Colon (tissue), 2 donors: ENCODE data around the gene NUP85.
"Not testable (repeated sequence)": the region's sequence is repeated elsewhere in the genome, so short reads cannot be mapped to it uniquely, and the experiment has no call there.

Experiments
- FAIRE-seq: peaks from 2 replicates; lab custom pipeline; 2012; peaks lifted over from hg19 to GRCh38; lab: Jason Lieb, UNC
- donor health status: control.
- donor health status: control.

NUP85 gene

DNA sequence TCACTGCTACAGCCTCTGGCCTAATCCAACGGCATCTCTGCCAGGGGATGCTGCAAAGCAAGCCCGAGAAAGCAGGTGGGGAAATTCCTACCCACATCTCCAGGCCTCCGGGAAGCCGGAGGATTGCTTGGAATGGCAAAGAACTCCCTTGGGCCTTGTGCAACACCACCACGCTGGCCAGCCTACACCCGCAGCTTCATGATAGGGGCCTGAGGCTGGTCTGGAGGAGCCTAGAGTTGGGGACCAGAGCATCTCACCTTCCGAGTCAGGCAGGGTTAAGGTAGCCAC, 35.6 kb downstream of the NUP85 start:
- FAIRE-seq: no peak

- FAIRE-seq: no peak
Measured at GRCh38 chr17:75241502-75241901, 36.0 kb downstream of the NUP85 start.

GRCh38 chr17:75241996-75242460, 36.5 kb downstream of the NUP85 start:
- FAIRE-seq: no peak

DNA sequence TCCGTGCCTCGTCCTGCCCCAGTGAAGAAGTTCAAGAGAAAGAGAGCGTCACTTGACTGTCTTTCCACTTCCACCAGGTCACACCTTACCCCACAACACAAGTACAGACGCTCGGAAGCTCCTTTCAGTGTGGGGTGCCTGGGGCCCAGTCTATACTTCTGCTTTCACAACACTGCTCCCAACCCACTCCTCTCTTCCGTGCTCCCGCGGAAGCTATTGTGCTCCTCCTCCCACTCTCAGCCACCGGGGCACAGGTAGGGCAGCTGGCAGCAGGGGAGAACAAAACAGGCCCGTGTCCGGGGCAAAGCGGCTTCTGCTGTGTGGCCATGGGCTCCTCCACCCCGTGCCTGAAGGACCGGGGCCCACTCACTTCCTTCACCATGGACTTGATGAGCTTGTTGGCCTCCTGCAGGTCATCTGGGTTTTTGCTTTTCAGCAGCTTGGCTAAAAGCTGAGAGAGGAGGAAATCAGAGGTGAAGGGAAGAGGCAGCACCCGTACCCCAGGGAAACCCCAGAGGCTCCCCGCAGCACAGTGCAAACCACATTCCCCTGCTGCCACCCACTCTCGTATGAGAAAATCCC, 37.1 kb downstream of the NUP85 start:
- FAIRE-seq: no peak

- FAIRE-seq: no peak
Measured at GRCh38 chr17:75244133-75244866, 38.8 kb downstream of the NUP85 start.

GRCh38 chr17:75245011-75245410, 39.5 kb downstream of the NUP85 start:
- no peak for FAIRE-seq

- FAIRE-seq: no peak
Measured at GRCh38 chr17:75246404-75246803, 40.9 kb downstream of the NUP85 start.

DNA sequence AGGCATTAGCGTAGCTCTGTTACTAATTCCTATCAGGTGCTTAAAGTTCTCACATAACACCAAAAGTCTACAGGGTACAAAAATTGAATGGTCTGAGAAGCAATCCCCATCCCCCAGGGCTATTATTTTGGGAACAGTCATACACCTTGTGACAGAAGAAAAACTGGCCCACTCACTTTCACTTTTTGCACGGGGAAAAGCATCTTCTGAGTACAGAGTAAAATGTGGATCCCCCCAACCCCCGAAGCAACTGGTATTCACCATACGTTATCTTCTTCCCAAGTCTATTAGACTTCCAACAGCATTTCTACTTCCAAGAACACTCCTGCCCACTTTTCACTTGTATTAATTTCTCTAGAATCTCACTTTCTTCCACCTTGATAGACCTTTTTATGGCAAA, 44.1 kb downstream of the NUP85 start:
- no peak for FAIRE-seq

DNA sequence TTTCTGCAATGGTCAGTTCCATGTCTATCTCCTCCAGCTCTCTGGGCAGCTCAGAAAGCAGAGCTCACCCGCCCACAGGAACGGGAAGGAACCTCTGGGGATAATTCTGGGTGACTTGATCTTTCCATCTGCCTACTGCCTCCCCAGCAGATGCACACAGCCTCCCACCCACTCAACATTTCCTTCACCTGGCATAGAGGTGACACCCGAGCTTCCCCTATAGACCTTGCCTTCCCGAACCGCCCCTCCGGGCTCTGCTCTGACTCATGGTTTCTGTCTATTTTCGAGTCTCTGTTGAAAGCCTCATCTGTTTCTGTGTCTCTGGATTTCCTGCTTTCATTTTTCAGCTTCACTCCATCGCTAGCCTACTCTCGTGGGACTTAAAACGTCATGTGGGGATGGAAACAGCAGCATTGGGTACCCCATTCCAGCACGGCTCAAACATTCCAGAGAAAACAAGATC, 44.6 kb downstream of the NUP85 start:
- FAIRE-seq: no peak

DNA sequence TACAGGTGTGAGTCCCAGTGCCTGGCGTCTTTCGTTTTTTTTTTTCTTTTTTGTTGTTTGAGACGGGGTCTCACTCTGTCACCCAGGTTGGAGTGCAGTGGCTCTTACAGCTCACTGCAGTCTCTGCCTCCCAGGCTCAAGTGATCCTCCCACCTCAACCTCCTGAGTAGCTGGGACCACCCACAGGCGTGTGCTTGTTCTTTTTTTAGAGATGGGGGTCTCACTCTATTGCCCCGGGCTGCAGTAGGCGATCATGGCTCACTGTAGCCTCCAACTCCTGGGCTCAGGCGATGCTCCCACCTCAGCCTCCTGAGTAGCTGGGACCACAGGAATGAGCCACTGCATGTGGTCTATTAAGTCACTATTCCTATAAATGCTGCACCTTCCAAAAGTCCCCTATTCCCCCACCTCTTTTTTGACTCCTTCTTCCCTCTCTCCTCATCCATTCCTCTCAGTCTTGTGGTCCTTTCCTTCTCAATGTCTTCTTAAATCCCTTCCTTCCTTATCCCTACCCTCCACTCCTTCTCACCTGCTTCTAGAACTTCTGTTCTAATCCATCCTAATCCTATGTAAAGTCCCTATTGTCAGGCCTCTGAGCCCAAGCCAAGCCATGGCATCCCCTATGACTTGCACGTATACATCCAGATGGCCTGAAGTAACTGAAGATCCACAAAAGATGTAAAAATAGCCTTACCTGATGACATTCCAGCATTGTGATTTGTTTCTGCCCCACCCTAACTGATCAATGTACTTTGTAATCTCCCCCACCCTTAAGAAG, 46.7 kb downstream of the NUP85 start:
- FAIRE-seq: no peak

- not testable (repeated sequence) for FAIRE-seq
Measured at GRCh38 chr17:75255954-75256698, 50.6 kb downstream of the NUP85 start.

- not testable (repeated sequence) for FAIRE-seq
Measured at GRCh38 chr17:75257228-75257627, 51.7 kb downstream of the NUP85 start.

GRCh38 chr17:75260641-75261335, 55.3 kb downstream of the NUP85 start:
- FAIRE-seq: no peak

DNA sequence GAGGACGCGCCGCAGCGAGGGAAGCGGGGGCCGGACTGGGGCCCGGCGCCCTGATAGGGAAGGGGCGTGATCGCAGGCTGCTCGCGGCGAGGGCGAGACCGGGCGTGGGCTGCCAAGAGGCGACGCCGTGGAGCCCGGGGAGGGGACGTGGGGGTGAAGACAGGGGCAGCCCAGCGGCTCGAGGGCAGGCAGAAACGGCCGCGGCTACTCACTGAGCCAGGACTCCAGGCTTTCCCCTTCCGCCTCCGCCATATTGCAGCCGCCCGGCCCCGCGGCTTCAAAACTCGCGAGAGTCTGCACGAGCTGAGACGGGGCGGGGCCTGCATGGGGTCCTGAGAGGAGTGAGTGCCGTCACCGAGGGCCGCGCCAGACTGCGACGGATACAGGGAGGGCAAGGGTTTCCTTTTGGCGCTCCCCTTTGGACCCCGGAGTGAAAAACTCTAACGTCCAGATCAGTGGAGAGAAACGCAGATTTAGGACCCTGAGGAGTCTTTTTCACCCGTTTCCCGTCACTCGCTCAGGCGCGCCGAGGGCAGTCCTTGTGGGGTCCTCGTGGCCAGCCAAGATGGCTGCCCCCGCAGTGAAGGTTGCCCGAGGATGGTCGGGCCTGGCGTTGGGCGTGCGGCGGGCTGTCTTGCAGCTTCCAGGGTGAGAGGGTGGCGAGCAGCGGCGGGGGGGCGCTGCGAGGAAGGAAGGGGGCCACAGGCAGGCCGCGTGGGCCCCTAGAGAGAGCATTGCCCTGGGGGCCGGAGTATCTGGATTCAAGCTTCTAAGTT, 56.0 kb downstream of the NUP85 start, which contains the start of the genes GGA3 and MRPS7:
Gene GGA3 (minus strand): TSS at position 271 of the 776 bp plus-strand sequence. CDS start 19 bp downstream, at position 252.
Gene MRPS7 (plus strand): TSS at position 544 of the 776 bp plus-strand sequence. CDS start 22 bp downstream, at position 566.
- FAIRE-seq: no peak

DNA sequence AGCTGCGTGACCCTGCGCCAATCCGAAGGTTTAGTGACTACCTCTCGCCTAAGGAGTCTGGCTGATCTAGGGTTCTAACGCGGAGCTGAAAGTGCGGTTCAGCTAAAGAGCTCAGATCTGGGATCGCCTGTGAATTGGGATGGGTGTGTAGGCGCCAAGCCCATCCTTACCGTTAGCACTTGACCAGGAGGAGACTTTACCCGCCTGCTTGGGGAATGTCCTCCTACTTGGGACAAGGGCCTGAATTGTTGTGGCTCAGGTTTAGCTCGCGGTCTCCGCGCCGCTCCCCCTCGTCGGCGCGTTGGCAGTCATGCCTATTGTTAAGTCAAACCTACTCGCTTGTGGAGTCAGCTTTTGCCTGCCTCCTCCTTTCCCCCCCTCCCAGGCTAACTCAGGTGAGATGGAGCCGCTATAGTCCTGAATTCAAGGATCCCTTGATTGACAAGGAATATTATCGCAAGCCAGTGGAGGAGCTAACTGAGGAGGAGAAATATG, 56.7 kb downstream of the NUP85 start:
- FAIRE-seq: no peak

GRCh38 chr17:75263055-75263454, 57.6 kb downstream of the NUP85 start:
- FAIRE-seq: no peak

- FAIRE-seq: no peak
Measured at GRCh38 chr17:75265614-75266315, 60.3 kb downstream of the NUP85 start.

- no peak for FAIRE-seq
Measured at GRCh38 chr17:75266316-75267152, 61.1 kb downstream of the NUP85 start.

GRCh38 chr17:75267153-75267410, 61.6 kb downstream of the NUP85 start:
- no peak for FAIRE-seq
